Colonic mucosa (tissue), 4 donors: ENCODE data around the gene LRMDA. TPM values are rescaled to one million over a fixed set of nuclear protein-coding genes. Genes with fewer than 3 reads are reported as not detected.

Experiments
- DNase-seq: peaks from one replicate; pipeline ENCODE4 v3.0.0-alpha.2; 2020
- H3K27ac ChIP-seq: fragments of 200-600 bp; one replicate; pipeline ENCODE4 v1.8.0; 2021
- H3K27me3 ChIP-seq: fragments of 200-600 bp; one replicate; pipeline ENCODE4 v1.8.0; 2021
- H3K36me3 ChIP-seq: fragments of 200-600 bp; one replicate; pipeline ENCODE4 v1.8.0; 2021
- H3K4me1 ChIP-seq: fragments of 200-600 bp; one replicate; pipeline ENCODE4 v1.8.0; 2021; ENCODE audit warnings: mild to moderate bottlenecking
- H3K4me3 ChIP-seq: fragments of 200-600 bp; one replicate; pipeline ENCODE4 v1.8.0; 2021
- H3K9ac ChIP-seq, 2 donors: one replicate each; pipeline ENCODE4 v1.7.0; 2013; ENCODE audit warnings: control low read depth in 2 of 2, low read depth in 2 of 2, low read length in 2 of 2
- H3K9me3 ChIP-seq: fragments of 200-600 bp; one replicate; pipeline ENCODE4 v1.8.0; 2021
- CTCF ChIP-seq: fragments of 200-600 bp; IDR thresholded peaks from one replicate; pipeline ENCODE4 v1.8.0; 2022; ENCODE audit warnings: antibody characterized with exemption, mild to moderate bottlenecking
- intact Hi-C: fragments of 100-400 bp; cut with DNase I; formaldehyde crosslinking; loops from one replicate; pipeline ENCODE4 v1.14.1; 2022
- total RNA-seq, 2 donors: library from RNA; stranded (reverse); fragmentation: NEBNext Ultra II Directional in 1 of 2; extraction: Animal tissue kit (Norgen Biotek cat#: 25700) in 1 of 2; gene quantifications; one replicate each; pipeline ENCODE4 v1.2.1, GENCODE V29; 2021
- donor health status: healthy.
- donor health status: DM: no; HTN: no; CAD: no.
- donor health status: DM: no; HTN: no; CAD: no.

LRMDA gene
- total RNA-seq, 2 donors from 2014 or later: 2.5 to 5.2 TPM

GRCh38 chr10:75572478-75572877, 141.1 kb downstream of the LRMDA start:
- DNase-seq: no peak
- no peaks in the 10 kb centered on the region for H3K36me3 ChIP-seq
- no peaks in the 10 kb centered on the region for H3K4me1 ChIP-seq
- no peak overlapping the region for H3K27ac ChIP-seq
- no peak overlapping the region for H3K4me3 ChIP-seq
- no peak overlapping the region for H3K9ac ChIP-seq
- intact Hi-C loops: no loop called here
- TF ChIP-seq CTCF: no peak
- peaks cover 6% of the 10 kb centered on the region for H3K9me3 ChIP-seq
- H3K27me3 ChIP-seq: no peaks in the 10 kb centered on the region

- DNase-seq: no peak
- Histone ChIP-seq H3K4me1 (no peaks in the 10 kb centered on the region), H3K9me3 (peaks cover 6% of the 10 kb centered on the region), H3K36me3 (no peaks in the 10 kb centered on the region), H3K27me3 (no peaks in the 10 kb centered on the region), H3K4me3 (no peak overlapping the region), H3K9ac (no peak overlapping the region), H3K27ac (no peak overlapping the region)
- TF ChIP-seq CTCF: no peak
- intact Hi-C loops: no loop called here
Observed at GRCh38 chr10:75575940-75576339, 144.5 kb downstream of the LRMDA start.

DNA sequence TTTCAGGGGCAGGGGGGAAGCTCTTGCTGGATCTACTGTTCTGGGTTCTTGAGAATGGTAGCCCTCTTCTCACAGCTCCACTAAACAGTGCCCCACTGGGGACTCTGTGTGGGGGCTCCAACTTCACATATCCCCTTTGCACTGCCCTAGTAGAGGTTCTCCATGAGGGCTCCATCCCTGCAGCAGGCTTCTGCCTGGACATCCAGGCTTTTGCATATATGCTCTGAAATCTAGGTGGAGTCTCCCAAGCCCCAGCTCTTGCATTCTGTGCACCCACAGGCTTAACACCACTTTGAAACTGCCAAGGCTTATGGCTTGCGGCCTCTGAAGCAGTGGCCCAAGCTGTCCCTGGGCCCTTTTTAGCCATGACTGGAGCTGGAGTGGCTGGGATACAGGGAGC, 150.7 kb downstream of the LRMDA start:
- DNase-seq: no peak
- TF ChIP-seq CTCF: no peak
- Histone ChIP-seq H3K9ac (no peak overlapping the region), H3K27ac (no peak overlapping the region), H3K4me3 (no peak overlapping the region), H3K27me3 (no peaks in the 10 kb centered on the region), H3K4me1 (no peaks in the 10 kb centered on the region), H3K9me3 (peaks cover 4% of the 10 kb centered on the region), H3K36me3 (no peaks in the 10 kb centered on the region)
- intact Hi-C loops: no loop called here

- no peak for TF ChIP-seq CTCF
- Histone ChIP-seq H3K4me1 (no peaks in the 10 kb centered on the region), H3K9me3 (peaks cover 4% of the 10 kb centered on the region), H3K27ac (no peak overlapping the region), H3K9ac (no peak overlapping the region), H3K27me3 (no peaks in the 10 kb centered on the region), H3K36me3 (no peaks in the 10 kb centered on the region), H3K4me3 (no peak overlapping the region)
- no peak for DNase-seq
- intact Hi-C loops: no loop called here
Observed at GRCh38 chr10:75585294-75585693, 153.9 kb downstream of the LRMDA start.

DNA sequence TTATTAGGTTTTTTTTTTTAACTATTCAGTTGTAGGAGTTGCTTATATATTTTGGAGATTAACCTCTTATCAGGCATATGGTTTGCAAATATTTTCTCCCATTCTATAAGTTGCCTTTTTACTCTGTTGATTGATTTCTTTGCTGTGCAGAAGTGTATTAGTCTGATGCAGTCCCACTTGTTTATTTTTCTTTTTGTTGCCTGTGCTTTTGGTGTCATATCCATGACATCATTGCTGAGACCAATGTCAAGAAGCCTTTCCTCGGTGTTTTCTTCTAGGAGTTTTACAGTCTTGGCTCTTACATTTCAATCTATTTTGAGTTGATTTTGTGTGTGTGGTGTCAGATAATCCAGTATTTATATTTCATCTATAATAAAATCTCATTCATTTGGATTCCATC, 155.4 kb downstream of the LRMDA start:
- TF ChIP-seq CTCF: no peak
- no peaks in the 10 kb centered on the region for H3K4me1 ChIP-seq
- peaks cover 4% of the 10 kb centered on the region for H3K9me3 ChIP-seq
- H3K27ac ChIP-seq: no peak overlapping the region
- no peak overlapping the region for H3K9ac ChIP-seq
- H3K36me3 ChIP-seq: no peaks in the 10 kb centered on the region
- intact Hi-C loops: no loop called here
- H3K4me3 ChIP-seq: no peak overlapping the region
- no peaks in the 10 kb centered on the region for H3K27me3 ChIP-seq
- no peak for DNase-seq

DNA sequence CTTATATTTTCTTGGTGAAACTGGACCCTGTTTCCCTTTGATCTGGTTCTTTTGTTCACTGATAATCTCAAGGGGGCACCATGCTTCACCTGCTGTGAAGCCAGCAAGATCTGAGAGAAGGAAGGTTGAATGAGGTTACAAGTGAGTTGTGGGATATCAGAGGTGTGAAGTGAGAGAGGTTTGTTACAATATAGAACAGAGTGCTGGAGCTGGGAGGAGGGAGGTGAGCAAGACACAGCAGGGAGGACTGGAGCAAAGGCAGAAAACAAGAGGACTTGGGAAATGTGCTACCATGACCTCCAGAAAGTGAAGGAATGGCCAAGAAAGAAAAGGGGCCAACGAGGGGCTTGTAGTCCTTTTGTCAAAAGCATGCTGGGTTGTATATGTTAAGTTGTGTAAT, 156.6 kb downstream of the LRMDA start:
- intact Hi-C loops: no loop called here
- H3K27ac ChIP-seq: no peak overlapping the region

More for the DNA sequence above, 156.6 kb downstream of the LRMDA start:
- no peak overlapping the region for H3K9ac ChIP-seq
- no peak for TF ChIP-seq CTCF
- H3K4me1 ChIP-seq: no peaks in the 10 kb centered on the region
- no peak overlapping the region for H3K4me3 ChIP-seq
- H3K9me3 ChIP-seq: no peaks in the 10 kb centered on the region
- H3K27me3 ChIP-seq: no peaks in the 10 kb centered on the region
- no peak for DNase-seq
- no peaks in the 10 kb centered on the region for H3K36me3 ChIP-seq
